Transverse colon (tissue), 3 donors: ENCODE data around the gene CCNY.

Source experiments
- POLR2A ChIP-seq: fragments of 450-650 bp; IDR thresholded peaks from one replicate; pipeline ENCODE4 v1.6.1; 2016; ENCODE audit warnings: antibody characterized with exemption, mild to moderate bottlenecking, moderate library complexity
- TF ChIP-seq, protein P1 (sequence below), 5 experiments: fragments of 200-600 bp in 3 of 5; fragments of 450-650 bp in 2 of 5; sonication (generic) in 3 of 5; IDR thresholded peaks; 1 replicate in 2 of 5; 2 replicates in 3 of 5; pipeline ENCODE4 v1.5.1; 2016 to 2017; ENCODE audit warnings: antibody characterized with exemption in 5 of 5, inconsistent platforms in 3 of 5, mild to moderate bottlenecking in 2 of 5, moderate library complexity in 1 of 5

DNA sequence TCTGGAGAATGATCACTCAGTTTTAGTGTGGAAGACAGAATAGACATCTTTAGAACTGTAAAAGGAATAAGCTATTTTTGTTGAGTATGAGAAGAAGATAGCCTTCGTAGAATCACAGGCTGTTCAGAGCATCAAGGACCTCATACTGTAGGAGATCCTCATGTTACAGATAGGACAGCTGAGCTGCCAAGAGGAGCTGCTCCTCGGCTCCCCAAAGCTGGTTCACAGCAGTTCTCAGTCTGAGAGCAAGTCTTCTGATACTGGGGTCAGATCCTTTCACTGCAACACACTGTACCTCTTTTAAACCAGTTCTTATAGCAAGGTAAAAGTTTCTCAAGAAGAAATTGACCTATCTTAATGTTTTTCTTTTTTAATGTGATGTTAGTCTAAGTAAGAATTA lies 17.1 kb downstream of the CCNY start:
- TF ChIP-seq POLR2A = no peak
- TF ChIP-seq, protein P1, sequence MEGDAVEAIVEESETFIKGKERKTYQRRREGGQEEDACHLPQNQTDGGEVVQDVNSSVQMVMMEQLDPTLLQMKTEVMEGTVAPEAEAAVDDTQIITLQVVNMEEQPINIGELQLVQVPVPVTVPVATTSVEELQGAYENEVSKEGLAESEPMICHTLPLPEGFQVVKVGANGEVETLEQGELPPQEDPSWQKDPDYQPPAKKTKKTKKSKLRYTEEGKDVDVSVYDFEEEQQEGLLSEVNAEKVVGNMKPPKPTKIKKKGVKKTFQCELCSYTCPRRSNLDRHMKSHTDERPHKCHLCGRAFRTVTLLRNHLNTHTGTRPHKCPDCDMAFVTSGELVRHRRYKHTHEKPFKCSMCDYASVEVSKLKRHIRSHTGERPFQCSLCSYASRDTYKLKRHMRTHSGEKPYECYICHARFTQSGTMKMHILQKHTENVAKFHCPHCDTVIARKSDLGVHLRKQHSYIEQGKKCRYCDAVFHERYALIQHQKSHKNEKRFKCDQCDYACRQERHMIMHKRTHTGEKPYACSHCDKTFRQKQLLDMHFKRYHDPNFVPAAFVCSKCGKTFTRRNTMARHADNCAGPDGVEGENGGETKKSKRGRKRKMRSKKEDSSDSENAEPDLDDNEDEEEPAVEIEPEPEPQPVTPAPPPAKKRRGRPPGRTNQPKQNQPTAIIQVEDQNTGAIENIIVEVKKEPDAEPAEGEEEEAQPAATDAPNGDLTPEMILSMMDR (IDR thresholded peaks at IDR 0.05) = no peak
